ENCODE measurements around the gene AGTRAP.

The AGTRAP gene

GRCh38 chr1:11706292-11706691, 29.6 kb upstream of the AGTRAP start:
- no peak for DNase-seq (ENCODE audit: low spot score)

DNA sequence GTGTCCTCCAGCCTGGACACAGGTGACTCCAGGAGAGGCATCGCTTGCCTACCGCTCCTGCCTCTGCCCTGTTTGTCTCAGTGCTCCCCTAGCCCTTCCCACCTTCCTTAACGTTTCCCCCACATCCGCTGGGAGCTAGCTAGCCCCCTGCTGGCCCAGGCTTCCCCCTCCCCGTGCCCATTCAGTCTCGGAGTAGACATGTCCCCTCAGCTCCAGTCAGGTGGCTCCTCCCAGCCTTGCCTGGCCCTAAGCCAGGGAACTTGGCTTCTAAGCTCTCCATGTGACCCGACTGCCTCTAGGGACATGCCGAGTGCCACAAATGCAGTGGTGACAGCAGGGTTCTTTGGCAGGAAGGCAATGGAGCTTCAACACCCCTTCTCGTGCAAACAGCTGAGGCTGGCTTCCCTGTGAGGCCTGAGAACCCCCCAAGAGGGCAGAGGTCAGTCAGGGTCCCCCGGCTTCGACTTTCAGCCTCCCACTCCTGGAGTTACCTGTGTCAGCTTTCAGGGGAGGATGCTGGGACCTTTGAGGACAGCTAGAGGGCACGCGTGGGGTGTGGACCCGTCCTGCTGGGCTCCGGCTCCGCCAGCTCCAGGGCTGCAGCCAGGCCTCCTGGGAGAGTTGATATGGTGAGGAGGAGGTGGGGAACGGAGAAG, 28.2 kb upstream of the AGTRAP start:
- DNase-seq (ENCODE audit: low spot score), result no peak

- no peak for DNase-seq (ENCODE audit: low spot score)
These were observed 27.2 kb upstream of the AGTRAP start for GRCh38 chr1:11708554-11709350.

- no peak for DNase-seq (ENCODE audit: low spot score)
These were observed 24.4 kb upstream of the AGTRAP start for GRCh38 chr1:11711490-11711889.

DNA sequence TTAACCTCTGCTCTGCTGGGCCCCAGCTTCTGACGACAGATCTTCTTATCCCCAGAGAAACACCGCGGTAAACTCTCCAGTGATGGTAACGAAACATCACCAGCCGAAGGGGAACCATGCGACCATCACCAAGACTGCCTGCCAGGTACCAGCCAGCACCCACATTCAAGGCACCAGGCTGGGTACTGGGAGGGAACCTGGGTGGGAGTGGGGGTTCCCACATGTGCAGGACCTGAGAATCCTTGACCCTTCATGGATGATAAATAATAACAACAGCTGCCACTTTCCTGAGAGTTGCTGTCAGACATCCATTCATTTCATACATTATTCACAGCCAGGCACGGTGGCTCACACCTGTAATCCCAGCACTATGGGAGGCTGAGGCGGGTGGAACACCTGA, 23.7 kb upstream of the AGTRAP start:
- DNase-seq (ENCODE audit: low spot score), result no peak

DNA sequence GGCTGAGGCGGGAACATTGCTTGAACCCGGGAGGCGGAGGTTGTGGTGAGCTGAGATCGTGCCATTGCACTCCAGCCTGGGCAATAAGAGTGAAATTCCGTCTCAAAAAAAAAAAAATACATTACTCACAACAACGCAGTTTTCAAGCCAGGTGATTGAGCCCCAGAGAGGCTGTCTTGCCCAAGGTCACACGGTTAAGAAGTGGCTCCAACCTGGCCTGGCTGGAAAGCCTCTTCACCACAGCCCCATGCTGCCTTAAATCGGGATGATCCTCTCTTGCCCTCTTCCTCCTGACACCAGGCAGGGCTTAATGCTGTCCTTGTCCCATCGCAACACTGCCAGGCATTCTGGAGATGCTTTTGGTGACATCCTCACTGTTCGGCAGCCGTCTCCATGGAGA, 22.8 kb upstream of the AGTRAP start:
- no peak for DNase-seq (ENCODE audit: low spot score)

DNA sequence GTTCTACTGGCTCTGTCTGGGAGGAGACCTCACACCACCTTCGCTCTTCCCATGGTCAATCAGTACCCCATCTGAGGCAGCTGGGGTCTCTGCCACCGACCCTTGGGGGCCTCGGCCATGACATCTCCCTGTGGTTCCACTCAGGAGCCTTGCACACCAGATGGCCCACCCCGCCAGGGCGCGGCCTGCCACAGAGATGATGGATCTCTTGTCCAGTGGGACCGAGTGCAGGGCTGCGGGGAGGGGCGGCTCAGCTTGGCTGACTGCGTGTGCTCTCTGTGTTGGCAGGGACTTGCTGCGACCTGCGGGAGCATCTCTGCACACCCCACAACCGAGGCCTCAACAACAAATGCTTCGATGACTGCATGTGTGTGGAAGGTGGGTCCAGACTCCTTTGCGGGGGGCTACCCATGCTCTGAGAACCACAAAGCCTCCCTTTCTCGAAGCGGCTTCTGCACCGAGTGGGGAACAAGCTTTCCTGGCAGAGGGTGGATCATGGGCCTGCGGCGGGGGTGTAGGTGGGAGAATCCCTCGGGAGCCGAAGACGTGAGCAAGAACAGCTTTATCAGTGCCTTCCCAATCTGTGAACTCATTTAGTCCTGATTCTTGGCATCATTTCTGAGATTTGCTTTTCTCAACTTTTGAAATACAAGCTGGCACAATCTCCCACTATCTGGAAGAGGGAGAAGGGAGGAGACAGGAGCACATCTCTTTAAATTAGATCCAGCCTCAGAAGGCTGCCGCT, 20.9 kb upstream of the AGTRAP start:
- no peak for DNase-seq (ENCODE audit: low spot score)

GRCh38 chr1:11719313-11720032, 16.5 kb upstream of the AGTRAP start:
- DNase-seq (ENCODE audit: low spot score), result peak; percentile 86

DNA sequence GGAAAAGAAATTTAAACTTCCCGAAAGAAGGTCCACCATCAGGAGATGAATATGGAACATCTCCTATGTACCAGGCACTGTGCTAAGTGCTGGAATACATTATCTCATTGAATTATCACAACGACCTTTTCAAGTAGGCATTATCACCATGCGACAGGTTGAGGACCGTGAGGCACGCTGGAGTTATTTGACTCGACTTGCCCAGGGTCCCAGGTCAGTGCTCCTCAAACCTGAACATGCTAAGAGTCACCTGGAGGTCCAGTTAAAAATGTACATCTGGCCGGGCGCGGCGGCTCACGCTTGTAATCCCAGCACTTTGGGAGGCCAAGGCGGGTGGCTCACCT, 15.9 kb upstream of the AGTRAP start:
- DNase-seq (ENCODE audit: low spot score), result no peak

- DNase-seq (ENCODE audit: low spot score), result no peak
These were observed 15.4 kb upstream of the AGTRAP start for GRCh38 chr1:11720525-11720924.

- DNase-seq (ENCODE audit: low spot score), result no peak
These were observed 14.6 kb upstream of the AGTRAP start for GRCh38 chr1:11721311-11721710.

- DNase-seq (ENCODE audit: low spot score), result no peak
These were observed 13.4 kb upstream of the AGTRAP start for GRCh38 chr1:11722538-11722937.

DNA sequence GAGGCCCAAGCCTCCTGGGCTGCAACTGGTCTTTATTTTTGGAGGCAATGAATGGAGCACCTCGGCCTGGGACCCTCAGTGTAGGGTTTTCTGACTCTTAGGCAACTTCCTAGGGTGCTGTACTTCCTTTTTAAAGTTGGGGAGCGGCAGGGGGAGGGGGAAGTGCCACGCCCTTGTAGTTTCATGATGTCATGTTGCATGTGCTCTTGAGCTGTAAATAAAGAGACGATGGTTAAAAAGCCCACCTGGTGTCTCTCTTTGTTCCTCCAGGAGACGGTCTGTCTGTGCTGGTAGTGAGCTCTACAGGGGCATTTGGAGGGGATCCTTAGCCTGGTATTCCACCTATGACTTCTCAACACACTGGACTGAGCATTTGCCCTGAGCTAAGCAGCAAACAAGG, 10.3 kb upstream of the AGTRAP start:
- DNase-seq (ENCODE audit: low spot score), result no peak

DNA sequence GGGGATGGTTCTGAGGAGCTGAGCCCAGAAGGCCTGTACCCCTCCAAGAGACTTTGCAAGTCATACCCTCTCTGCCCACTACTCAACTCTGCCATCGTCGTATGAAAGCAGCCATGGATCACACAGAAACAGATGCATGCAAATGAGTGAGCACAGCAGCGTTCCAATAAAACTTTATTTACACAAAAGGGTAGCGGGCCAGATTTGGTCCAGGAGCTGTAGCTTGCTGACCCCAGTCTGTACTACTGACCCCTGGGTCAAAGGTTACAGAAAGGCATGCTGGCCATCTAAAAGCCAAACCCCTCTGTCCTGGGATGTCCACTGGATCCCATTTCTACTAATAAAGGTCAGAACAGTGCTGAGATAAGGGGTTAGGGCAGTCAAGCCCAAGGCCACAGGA, 8.8 kb upstream of the AGTRAP start:
- DNase-seq (ENCODE audit: low spot score), result no peak

DNA sequence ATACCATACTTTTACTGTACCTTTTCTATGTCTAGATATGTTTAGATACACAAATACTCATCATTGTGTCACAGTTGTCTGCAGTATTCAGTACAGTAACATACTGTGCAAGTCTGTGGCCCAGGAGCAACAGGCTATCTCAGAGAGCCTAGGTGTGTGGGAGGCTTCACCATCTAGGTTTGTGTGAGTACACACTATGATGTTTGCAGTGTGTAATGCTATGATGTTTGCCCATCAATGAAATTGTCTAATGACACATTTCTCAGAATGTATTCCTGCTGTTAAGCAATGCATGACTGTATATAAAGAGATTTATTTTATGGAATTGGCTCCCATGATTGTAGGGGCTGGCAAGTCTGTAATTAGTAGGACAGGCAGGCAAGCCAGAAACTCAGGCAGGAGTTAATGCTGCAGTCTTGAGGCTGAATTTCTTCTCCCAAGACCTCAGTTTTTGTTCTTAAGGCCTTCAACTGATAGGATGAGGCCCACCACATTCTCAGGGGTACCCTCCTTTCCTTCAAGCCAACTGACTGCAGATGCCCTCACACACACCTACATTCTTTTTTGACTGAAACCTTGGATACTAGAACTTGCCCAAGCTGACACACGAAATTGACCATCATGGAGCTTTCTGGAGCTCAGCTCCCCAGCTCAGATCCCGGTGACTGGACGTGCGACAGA, 7.7 kb upstream of the AGTRAP start:
- DNase-seq (ENCODE audit: low spot score), result no peak

DNA sequence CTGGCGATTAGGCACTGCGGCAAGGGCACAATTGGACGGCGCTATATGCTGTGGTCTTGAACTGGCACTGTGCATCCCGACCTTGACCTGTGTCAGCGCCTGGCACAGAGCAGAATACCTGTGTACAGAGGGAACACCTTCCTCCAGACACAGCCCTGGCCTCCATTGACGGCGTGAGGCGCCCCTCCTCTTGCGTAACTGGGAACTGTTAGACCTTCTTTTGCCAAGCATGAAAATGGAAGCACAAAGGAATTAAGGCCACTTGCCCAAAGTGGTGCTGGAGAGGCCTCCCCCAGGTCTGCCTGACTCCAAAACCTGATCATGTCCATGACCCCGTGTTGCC, 6.8 kb upstream of the AGTRAP start:
- DNase-seq (ENCODE audit: low spot score), result no peak

DNA sequence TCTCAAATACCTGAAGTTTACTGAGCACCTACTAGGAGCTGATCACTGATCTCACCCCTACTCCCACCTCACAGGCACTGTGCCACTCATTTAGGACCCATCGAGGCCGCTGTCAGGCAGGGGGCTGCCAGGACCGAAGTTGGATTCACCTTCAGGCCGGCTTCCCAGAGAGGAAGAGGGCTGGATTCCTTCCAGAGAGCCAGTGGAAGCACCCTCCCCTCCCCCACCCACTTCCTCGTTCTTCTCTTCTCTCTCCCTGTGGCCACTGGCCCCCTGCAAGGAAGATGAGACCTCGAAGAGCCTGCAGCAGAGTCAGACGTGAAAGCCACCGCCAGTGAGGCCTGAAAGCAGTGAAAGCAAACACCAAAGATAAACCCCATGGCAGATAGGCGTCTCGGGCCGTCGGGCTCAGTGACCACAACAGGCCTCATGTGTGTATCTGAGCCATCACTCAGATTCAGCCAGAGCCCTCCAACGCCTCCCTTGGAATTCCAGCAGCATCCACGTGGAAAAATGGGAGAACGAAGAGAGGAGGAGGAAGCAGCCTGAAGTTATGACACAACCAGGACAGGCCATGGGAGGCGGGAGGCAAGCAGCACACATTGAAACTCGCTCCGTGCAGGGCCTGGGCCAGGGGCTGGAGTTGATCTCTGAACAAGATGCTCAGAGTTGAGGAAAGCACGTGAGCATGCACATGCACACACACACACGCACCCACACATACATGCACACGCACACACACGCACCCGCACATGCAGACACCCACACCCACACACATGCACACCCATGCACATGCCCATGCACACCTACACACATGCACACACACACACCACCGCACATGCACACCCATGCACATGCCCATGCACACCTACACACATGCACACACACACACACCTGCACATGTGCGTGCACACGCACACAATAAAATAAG, 6.2 kb upstream of the AGTRAP start:
- no peak for DNase-seq (ENCODE audit: low spot score)

DNA sequence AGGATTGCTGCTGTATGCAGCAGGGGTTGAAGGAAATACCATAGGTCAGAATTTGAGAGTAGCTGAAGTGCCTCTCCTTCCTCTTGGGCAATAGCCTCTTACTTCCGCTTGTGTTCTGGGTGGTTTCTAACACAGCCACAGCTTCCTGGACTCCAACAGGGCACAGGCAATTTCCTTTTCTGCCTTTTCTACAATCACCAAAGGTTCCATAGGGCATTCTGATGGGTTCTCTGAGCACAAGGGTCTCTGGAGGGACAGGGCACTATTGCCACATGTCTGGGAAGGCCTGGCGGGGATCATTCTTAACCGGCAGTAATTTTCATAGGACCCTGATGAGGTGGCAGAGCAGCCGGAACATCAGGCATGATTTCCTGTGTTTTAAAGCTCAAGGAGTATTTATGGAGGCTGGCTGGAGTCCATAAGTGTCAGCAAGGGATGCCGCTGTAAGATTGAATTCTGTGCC, 5.5 kb upstream of the AGTRAP start:
- peak; percentile 70 for DNase-seq (ENCODE audit: low spot score)

DNA sequence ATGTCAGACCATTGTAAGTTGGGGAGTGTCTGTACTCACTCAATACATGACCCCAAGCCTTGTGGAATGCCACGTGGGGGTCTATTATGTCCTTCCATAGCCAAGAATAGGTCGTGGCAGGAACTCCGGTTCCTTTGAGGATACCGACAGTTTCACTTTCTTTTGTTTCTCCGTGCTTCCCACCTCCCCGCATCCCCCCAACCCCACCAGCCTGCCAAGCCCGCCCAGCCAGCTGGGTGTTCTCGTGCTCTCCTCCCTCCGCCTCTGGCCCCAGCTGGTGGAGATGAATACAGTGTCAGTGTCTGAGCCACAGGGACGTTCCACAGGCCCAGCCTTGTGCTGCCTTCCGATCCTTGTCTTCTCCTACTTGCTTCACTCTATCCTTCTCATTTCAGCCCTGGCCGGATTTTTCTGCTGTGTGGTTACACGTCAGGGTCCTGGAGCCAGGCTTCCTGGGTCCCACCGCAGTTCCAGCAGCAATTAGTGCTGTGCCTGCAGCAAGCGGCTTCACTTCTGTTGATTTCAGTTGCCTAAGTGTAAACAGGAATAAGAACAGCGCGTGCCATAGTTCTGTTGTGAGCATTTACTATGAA, 4.1 kb upstream of the AGTRAP start:
- peak; percentile 91 for DNase-seq (ENCODE audit: low spot score)

- DNase-seq (ENCODE audit: low spot score), result no peak
These were observed 2.6 kb upstream of the AGTRAP start for GRCh38 chr1:11733306-11733705.

- no peak for DNase-seq (ENCODE audit: low spot score)
These were observed 444 bp upstream of the AGTRAP start for GRCh38 chr1:11735531-11735853.

Data from GM03348 (cell line).